HG03108 (cell line): Measurements from ENCODE around the gene LBX2.

ENCODE experiments used
- ATAC-seq: cut with Tn5 transposase; IDR thresholded peaks from one replicate; pipeline ENCODE4 v1.9.1; 2021; ENCODE audit warnings: moderate library complexity; ENCODE audit not compliant: unreplicated experiment

LBX2 gene, protein sequence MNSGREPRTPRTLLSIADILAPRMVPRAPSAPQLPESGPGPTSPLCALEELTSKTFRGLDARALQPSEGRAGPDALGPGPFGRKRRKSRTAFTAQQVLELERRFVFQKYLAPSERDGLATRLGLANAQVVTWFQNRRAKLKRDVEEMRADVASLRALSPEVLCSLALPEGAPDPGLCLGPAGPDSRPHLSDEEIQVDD

DNA sequence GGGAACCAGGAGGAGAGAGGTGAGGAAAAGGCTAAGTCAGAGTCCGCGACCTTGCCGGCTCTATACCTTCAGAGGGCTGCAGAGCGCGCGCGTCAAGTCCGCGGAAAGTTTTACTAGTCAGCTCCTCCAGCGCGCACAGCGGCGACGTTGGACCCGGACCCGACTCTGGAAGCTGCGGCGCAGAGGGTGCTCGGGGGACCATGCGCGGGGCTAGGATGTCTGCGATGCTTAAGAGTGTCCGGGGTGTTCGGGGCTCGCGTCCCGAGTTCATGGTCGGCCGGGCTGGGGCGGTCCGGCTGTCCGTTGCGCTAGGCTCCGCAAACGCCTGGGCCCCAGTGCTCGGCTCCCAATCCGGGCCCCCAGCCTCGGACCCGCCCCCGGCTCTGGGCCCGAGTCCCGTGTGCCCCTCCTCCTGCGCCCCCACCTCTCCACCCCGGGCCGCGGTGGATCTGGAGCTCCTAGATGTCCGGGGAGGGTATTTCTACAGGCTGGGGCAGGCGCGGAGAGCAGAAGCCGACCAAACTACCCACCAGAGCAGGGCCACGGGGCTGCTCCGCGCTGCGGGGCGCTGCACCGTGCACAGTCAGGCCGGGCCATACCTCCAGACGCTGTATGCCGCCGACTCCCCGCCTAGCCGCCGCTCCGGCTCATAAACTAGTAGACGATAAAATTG is at the start of gene LBX2:
Gene LBX2, minus strand, starts transcription at position 337 of the 673 bp plus-strand sequence. Its CDS starts 66 bp downstream, at position 271.
- no peak for ATAC-seq

DNA sequence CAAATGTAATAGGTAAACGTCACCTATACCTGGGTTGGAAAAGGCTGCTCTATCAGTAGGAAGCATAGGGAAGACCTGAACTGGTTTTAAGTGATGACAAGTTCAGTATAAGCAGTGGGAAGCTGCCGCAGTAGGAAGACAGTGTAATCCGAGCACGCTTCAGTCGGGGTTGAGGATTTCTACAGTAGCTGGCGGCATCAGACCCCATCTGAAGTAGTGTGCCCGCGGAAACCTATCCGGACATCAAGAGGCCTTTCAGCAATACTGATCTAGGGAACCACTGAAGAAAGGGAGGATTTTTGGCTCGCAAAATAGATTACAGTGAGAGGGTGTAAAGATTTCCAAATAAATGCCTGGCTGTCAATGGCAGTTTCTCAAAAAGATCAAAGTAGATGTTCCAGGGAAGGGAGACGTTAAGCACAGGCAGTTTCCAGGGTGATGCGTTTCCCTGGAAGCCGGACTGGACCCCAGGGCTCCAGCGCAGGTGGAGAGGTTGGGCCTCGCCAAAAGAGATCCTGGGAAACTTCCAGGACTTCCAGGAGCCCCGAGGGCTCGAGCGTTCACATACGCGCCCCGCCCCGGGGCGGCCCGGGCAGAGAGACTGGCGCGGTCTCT is 49.0 kb upstream of the LBX2 start:
- ATAC-seq = no peak

DNA sequence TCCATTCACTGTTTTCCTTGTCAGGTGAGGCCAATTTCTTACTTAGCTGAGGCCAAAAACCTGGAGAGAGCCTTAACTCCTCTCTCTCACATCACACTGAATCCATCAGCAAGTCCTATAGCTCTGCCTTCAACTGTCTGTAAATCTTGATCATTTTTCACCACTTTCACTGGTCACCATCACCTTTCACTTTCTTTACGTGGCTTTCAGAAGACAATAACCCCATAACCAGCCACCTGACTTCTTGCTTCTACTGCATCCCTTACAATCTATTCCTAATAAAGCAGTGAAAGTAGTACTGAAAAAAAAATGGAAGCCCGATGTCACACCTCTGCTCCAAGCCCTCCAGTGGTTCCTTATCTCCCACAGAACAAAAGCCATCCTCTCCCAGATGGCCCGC is 46.6 kb upstream of the LBX2 start:
- no peak for ATAC-seq

DNA sequence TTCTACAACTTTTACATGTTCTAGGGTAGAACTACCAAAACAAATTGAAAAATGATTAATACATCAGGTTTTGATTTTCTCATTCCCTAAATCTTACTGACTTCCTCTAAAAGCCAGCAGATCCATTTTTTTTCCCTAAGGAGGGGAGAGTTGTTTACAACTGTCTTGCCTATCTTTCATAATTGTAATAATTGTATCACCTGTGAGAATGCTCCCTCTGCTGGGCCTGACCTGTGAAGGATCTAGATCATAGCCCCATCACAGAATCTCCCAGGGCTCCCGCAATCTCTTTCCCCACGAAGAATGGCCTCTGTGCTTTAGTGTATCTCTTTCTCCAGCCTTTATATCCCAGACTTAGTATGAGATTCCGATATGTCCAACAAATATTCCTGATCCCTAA is 45.2 kb upstream of the LBX2 start:
- ATAC-seq = no peak

DNA sequence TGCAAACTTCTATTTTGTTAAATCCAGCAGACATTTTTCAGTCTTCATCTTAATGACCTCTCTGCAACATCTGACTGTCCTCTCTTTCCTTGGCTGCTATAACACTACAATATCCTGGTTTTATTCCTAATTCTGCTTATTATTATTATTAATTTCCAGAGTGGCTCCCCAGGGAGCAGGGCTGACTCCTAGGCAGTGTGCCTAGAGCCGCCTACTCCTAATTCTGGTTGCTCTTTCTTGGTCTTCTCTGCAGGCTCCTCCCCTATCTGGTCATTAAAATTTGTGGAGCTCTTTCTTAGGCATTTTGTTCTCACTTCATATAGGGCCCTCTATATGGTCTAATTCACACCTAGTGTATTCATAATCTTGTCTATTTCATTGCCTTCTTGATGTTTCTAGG is 43.6 kb upstream of the LBX2 start:
- ATAC-seq = no peak

DNA sequence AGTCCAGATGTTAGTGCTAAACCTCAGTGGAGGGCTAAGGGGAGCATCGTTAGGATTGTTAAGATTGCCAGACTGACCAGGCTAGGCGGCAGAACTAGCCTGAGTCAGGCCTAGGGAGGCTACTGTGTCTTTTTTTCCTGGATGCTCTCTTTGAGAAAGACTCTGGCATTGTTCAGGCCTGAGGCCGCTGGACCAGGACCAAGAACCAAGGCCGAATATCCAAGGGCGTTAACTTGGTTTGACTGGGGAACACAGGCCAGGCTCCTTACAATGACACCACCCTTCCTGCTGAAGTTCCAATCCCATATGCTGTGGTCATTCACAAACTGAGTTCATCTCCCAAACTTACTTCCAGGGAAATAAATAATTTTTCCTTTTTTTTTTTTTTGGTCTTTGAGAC is 40.9 kb upstream of the LBX2 start:
- no peak for ATAC-seq

DNA sequence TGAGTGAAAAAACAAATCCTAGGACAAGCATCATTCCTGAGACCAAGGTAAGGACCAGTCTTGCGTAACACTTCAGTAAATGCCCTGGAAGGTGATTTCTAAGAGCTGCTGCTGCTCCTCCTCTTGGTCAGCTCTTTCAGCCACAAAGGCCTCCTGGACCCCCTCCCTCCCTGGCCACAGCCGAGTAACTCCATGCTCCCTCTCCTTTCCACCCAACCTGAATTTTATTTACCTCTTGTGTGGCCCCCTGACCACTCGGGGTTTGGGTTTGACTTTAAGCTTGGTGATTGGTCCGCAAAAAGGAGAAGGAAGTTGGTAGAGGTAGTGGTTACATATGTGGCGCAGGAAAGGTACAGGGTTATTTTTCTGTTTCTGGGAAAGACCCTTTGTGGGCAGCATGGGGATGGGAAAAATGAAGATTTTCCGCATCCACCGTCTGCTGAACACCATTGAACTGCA is 39.5 kb upstream of the LBX2 start:
- ATAC-seq = no peak

DNA sequence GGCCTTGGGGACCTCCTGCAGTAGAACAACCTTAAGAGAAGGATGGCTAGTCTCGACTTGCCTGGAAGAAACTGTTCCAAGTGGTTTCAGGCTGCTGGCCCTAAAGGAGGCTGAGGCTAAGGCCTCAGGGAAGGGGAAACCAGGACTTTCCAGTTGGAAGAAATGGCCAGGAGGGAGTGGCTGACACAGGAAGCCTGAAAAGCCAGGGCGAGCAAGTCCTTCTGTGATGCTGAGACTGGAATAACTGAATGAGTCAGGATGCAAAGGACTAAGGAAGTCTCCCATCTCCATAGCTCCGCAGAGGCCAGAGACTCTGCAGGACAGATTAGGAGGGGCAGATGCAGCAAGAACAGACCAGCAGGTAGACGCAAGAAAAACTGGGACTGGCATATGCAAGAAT is 37.7 kb upstream of the LBX2 start:
- no peak for ATAC-seq

DNA sequence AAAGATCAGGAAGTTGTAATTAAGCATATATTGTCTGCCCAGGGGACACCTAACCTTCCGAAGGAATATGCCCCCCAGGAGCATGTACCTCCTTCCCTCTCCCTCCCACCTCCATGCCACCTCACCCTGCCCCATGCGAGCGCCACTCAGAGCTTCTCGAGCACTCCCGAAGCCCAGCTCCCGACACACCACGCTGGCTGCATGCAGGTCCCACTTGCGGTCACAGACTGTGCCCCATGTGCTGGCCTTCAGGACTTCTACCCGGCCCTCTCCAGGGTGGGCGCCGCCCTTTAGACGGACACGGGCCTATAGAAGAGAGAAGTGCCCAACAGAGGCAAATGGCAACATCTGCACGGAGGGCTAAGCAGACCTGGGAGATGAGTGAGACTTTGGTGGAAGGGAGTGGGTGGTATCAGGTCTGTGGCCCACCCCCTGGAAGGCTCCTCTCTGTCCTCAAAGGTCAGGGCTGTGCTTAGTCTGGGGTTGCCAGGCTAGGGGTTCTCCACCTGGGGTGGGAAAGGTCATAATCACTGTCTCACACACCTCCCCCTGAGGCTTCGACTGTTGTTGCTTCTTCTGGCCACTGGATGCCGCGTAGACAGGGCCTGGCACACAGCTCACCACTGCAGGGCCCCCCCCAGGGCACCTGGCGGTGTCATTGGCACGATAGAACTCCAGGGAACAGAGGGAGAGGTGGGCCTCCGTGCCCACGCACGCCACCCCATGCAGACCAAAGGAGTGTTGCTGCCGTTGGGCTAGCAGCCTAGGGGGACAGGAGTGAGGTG is 37.0 kb upstream of the LBX2 start:
- ATAC-seq = no peak

DNA sequence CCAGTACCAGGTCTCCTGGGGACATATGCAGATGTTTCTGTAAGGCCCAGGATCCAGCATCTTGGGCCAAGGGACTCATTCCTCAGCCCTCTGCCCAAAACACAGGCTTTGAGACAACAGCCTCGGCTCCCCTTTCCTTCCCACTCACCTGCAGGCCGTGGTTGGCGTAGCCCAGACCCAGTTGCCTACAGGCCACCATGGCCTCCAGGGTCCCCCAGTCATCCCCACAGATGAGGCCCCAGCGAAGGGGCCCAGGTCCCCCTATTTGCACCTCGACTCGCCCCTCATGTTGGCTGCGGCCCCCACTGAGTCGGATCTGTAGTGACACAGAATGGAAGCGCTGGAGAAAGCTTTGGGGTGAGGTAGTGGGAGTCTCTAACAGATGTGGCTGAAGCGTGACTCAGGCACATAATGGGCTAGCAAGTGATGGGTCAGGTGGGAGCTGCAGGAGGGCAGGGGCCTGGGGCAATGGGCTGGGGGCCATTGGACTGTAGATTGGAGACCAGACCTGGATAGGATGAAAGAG is 36.1 kb upstream of the LBX2 start:
- no peak for ATAC-seq

DNA sequence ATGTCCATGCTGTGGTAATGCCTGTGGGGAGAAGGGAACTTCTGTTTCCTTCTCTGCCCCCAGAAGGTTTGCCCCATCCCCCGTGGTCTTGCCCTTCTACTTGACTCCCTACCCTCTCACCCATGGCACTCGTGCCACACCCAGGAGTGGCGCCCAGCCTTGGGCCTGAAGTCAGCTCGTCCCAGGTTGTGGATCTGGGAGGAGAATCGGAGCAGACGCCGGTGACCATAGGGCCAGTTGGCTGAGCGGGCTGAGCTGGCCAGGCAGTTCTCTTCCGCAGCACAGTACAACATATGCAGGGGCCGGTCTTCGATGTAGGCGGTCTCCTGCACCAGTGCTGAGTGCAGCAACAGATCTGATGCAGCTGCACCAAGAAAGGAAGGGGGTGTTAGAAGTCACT is 35.0 kb upstream of the LBX2 start:
- ATAC-seq = no peak

DNA sequence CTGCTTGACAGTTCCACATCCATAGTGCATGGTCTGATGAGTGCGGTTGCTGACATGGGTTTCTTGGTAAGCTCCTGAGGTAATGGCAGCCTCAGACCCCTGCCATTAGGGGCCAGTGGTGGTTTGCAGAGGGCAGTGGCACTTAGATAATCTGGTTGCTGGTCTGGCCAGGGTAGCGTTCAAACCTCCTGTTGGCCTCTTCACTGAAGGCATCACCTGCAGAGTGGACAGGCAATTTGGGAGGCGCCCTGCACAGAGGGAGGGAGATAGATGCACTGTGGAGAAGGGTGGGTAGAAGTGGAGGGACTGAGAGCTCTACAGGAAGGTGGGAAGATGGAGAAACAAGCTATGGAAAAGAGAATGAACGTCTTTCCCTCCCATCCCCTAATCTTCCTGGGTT is 34.1 kb upstream of the LBX2 start:
- no peak for ATAC-seq

DNA sequence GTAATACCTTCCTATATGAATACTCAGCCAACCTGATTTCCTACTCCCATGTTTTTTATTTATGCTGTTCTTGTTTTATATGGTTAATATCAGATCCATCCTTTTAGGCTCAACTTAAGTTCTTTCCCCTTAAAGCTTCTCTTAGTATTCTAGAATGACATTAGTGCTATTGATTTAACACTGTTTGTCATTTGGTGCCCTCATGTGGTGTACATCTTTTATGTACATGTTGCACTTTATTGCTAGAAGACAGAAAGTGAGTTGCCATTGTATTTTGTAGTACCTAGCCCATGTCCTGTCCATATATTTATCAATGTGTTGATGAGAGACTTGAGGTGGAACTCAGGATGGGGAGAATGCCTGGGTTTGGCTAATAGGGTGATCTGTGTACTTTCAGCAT is 32.8 kb upstream of the LBX2 start:
- ATAC-seq = no peak

DNA sequence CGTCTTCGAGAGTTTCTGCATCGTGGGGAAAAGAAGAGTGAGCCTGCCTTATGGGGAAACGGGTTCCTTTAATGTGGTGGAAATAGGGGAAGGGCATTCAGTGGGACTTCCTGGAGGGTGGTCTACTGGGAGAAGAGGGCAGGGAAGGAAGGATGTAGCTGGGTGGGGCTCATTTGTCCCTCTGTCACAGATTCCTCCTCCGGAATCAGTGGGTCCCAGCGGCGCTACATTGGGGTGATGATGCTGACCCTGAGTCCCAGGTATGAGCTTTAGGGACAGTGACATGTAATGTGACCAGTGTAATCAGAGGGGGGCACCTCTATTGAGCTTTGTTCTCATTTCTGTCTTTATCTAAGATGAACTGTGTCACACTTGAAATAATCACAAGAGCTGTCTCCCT is 32.3 kb upstream of the LBX2 start:
- no peak for ATAC-seq

DNA sequence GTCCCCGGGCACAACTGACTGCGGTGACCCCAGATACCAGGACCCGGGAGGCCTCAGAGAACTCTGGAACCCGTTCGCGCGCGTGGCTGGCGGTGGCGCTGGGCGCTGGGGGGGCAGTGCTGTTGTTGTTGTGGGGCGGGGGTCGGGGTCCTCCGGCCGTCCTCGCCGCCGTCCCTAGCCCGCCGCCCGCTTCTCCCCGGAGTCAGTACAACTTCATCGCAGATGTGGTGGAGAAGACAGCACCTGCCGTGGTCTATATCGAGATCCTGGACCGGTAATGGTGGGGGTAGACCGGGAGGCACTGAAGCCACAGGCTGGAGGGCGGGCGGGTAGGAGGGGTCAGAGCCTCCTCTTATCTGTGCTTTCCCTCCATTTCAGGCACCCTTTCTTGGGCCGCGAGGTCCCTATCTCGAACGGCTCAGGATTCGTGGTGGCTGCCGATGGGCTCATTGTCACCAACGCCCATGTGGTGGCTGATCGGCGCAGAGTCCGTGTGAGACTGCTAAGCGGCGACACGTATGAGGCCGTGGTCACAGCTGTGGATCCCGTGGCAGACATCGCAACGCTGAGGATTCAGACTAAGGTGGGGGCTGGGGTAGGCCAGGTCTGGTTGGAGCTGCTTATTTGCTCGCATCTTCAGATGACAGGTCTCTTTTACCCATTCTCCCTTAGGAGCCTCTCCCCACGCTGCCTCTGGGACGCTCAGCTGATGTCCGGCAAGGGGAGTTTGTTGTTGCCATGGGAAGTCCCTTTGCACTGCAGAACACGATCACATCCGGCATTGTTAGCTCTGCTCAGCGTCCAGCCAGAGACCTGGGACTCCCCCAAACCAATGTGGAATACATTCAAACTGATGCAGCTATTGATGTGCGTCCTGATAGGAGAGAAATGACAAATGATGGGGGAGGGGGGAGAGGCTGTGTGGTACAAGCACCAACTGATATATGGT is 31.1 kb upstream of the LBX2 start:
- ATAC-seq = peak; percentile 34

DNA sequence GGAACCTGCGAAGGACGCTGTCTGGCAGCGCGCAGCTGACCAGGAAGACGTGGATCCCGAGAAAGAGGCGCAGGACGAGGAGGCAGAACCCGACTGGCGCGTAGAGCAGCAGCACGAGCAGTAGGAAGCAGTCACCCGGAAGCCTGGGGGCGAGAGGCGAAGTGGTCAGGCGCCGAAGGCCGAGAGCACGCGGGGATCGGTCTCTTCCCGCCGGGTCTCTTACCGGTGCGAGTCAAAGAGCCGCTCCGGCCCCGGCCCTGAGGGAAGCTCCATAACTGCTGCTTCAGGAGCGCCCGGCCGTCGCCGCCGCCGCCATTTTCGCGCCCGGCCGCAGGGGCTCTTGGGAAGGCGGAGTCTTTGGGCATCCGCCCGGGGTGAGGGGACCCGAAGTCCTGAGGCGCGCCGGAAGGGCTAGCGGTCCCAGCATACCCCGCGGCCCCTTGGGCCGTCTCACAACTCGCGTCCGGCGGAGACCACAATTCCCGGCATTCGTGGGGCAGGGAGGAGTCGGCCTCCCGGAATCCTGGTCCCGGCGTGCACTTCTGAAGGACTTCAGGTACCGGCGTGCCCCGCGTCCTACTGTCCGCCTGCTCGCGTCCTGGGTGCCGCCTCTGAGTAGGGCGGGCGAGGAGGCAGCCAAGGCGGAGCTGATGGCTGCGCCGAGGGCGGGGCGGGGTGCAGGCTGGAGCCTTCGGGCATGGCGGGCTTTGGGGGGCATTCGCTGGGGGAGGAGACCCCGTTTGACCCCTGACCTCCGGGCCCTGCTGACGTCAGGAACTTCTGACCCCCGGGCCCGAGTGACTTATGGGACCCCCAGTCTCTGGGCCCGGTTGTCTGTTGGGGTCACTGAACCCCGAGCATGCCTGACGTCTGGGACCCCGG is 30.2 kb upstream of the LBX2 start, which contains the start of the genes AUP1 and HTRA2:
Gene AUP1, minus strand, starts transcription at position 350 of the 882 bp plus-strand sequence. Its CDS starts 77 bp downstream, at position 273.
Gene HTRA2, plus strand, starts transcription at position 577 of the 882 bp plus-strand sequence. Its CDS starts 74 bp downstream, at position 651.
- ATAC-seq = peak; percentile 78

DNA sequence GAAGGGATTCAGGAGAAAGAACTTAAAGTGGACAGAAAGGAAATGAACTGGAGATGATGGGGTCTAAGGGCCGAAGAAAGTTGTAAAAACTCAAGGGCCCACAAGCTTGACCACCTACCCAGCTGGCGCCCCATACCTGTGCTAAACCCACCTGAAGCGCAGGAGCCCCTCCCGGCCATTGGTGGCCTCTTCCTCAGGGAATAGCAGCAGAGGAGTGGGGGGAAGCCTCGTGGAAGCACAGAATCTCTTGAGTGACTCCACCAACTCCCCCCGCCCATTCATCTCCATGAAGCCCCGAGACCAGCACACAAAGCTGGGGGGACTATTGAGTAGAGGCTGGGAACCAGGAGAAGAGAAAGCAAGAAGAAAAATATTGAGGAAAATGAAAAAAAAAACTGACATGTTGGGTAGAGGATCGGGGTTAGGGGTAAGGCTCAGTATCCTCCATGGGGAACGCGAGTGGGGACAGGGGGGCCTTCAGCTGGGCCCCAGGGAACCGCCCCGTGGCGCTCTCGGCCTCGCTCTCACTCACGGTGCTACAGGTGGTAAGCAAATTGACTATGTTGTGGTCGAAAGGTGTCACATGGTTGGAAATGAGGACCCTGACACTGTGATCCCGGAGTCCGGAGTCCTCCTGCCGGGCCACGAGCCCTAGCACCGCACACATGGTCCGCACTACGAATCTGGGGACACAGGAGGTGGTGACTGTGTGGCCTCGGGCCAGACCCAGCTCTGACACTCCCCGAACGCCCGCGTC is 29.4 kb upstream of the LBX2 start:
- peak; percentile 0 for ATAC-seq

DNA sequence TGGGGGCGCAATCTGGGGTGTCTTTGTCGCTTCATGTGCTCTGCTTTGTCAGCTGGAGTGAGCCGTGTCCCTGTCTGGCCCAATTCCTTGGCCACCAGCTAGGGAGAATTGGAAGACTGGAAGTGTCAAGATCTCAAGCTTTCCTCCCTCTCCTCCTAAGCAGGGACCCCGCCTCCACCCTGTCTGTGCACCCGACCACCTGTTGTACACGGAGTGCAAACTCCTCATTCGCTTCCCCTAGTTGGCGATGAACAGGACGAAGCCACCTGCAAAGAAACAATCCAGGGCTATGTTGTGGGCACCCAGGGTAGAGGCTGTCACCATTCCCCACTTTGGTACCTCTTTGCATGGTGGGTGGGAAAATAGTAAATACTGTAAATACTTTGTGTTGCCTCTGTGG is 28.3 kb upstream of the LBX2 start:
- ATAC-seq = no peak
